ENCODE results near the gene TMEM222.

TMEM222 gene

GRCh38 chr1:27358928-27359313 lies 37.0 kb downstream of the TMEM222 start:
- H3K4me3 ChIP-seq (ENCODE audit: low read depth, low read length): no peak overlapping the region
- DNase-seq (ENCODE audit: low read depth): no peak
- TF ChIP-seq MAX (IDR thresholded peaks at IDR 0.05; ENCODE audit: low read depth, low read length) (no peak), POLR2A (IDR thresholded peaks at IDR 0.05; ENCODE audit: extremely low read depth, insufficient read length) (no peak)

- TF ChIP-seq MAX (IDR thresholded peaks at IDR 0.05; ENCODE audit: low read depth, low read length) (no peak), CTCF (IDR thresholded peaks at IDR 0.05; ENCODE audit: low read depth, low read length) (no peak), POLR2A (IDR thresholded peaks at IDR 0.05; ENCODE audit: extremely low read depth, insufficient read length) (no peak), MYC (IDR thresholded peaks at IDR 0.05; ENCODE audit: low read depth, low read length) (no peak)
- no peak overlapping the region for H3K4me3 ChIP-seq (ENCODE audit: low read depth, low read length)
- no peak for DNase-seq (ENCODE audit: low read depth)
Observed at GRCh38 chr1:27359822-27360158, 37.8 kb downstream of the TMEM222 start.

- TF ChIP-seq CTCF (IDR thresholded peaks at IDR 0.05; ENCODE audit: low read depth, low read length) (no peak), MYC (IDR thresholded peaks at IDR 0.05; ENCODE audit: low read depth, low read length) (no peak), MAX (IDR thresholded peaks at IDR 0.05; ENCODE audit: low read depth, low read length) (no peak), POLR2A (IDR thresholded peaks at IDR 0.05; ENCODE audit: extremely low read depth, insufficient read length) (no peak)
- no peak overlapping the region for H3K4me3 ChIP-seq (ENCODE audit: low read depth, low read length)
- no peak for DNase-seq (ENCODE audit: low read depth)
Observed at GRCh38 chr1:27360159-27361043, 38.4 kb downstream of the TMEM222 start.

GRCh38 chr1:27361044-27361402 lies 39.1 kb downstream of the TMEM222 start:
- no peak overlapping the region for H3K4me3 ChIP-seq (ENCODE audit: low read depth, low read length)
- DNase-seq (ENCODE audit: low read depth): no peak
- TF ChIP-seq MYC (IDR thresholded peaks at IDR 0.05; ENCODE audit: low read depth, low read length) (no peak), POLR2A (IDR thresholded peaks at IDR 0.05; ENCODE audit: extremely low read depth, insufficient read length) (no peak), CTCF (IDR thresholded peaks at IDR 0.05; ENCODE audit: low read depth, low read length) (no peak), MAX (IDR thresholded peaks at IDR 0.05; ENCODE audit: low read depth, low read length) (no peak)

- TF ChIP-seq CTCF (IDR thresholded peaks at IDR 0.05; ENCODE audit: low read depth, low read length): no peak
- DNase-seq (ENCODE audit: low read depth): no peak
- no peak overlapping the region for H3K4me3 ChIP-seq (ENCODE audit: low read depth, low read length)
Observed at GRCh38 chr1:27361553-27361952, 39.6 kb downstream of the TMEM222 start.

GRCh38 chr1:27363766-27364695 lies 42.1 kb downstream of the TMEM222 start:
- no peak for DNase-seq (ENCODE audit: low read depth)
- H3K4me3 ChIP-seq (ENCODE audit: low read depth, low read length): no peak overlapping the region
- TF ChIP-seq POLR2A (IDR thresholded peaks at IDR 0.05; ENCODE audit: extremely low read depth, insufficient read length) (no peak), CTCF (IDR thresholded peaks at IDR 0.05; ENCODE audit: low read depth, low read length) (no peak), MYC (IDR thresholded peaks at IDR 0.05; ENCODE audit: low read depth, low read length) (no peak), MAX (IDR thresholded peaks at IDR 0.05; ENCODE audit: low read depth, low read length) (no peak)
